Right cardiac atrium (tissue), 5 donors: ENCODE measurements around the gene SMG1. TPM values are rescaled to one million over a fixed set of nuclear protein-coding genes. Genes with fewer than 3 reads are reported as not detected.
"Not testable (repeated sequence)": the region's sequence is repeated elsewhere in the genome, so short reads cannot be mapped to it uniquely, and the experiment has no call there.

Source experiments
- ATAC-seq, 2 donors: fragments of 200-7000 bp; cut with Tn5 transposase; one replicate each; pipeline versions ENCODE4 v1.8.0 to v1.9.1; 2020; ENCODE audit warnings: moderate library complexity in 2 of 2, mild to moderate bottlenecking in 1 of 2
- DNase-seq, 3 donors: peaks; one replicate each; pipeline ENCODE4 v3.0.0-alpha.2; 2020
- H3K27ac ChIP-seq: one replicate; pipeline ENCODE4 v1.5.1; 2013; ENCODE audit warnings: mild to moderate bottlenecking, low read length, control low read depth, moderate library complexity
- H3K27me3 ChIP-seq: one replicate; pipeline ENCODE4 v1.6.1; 2013; ENCODE audit not compliant: control insufficient read depth, insufficient read depth
- H3K4me1 ChIP-seq: one replicate; pipeline ENCODE4 v1.6.1; 2013; ENCODE audit warnings: low read length; ENCODE audit not compliant: control insufficient read depth, insufficient read depth
- H3K4me3 ChIP-seq: one replicate; pipeline ENCODE4 v1.5.1; 2013; ENCODE audit warnings: low read length, control low read depth
- H3K9me3 ChIP-seq: one replicate; pipeline ENCODE4 v1.6.1; 2013; ENCODE audit warnings: low read length; ENCODE audit not compliant: control insufficient read depth
- WGBS: extraction: QIAGEN DNeasy Blood & Tissue Kit; methylation state at CpG from one replicate; pipeline ENCODE4 v1.1.7; 2013; 5-methylcytosine and 5-hydroxymethylcytosine counted together
- intact Hi-C, 4 donors: fragments of 100-400 bp; cut with DNase I; formaldehyde crosslinking; loops; one replicate each; pipeline versions ENCODE4 v1.11.0 to v1.14.0; 2022 to 2023
- polyA plus RNA-seq: library from polyadenylated mRNA; stranded (reverse); fragments of 200-250 nt; gene quantifications from one replicate; pipeline ENCODE4 v1.2.3, GENCODE V29; 2013
- total RNA-seq, 4 donors: library from RNA; stranded (reverse); fragmentation: NEBNext Ultra II Directional; extraction: Animal tissue kit (Norgen Biotek cat#: 25700); gene quantifications; one replicate each; pipeline ENCODE4 v1.2.1, GENCODE V29; 2021
- donor health status: healthy with polysubstance abuse.
- donor health status: DM: no; HTN: yes; CAD: no.
- donor health status: DM: no; HTN: no; CAD: no.
- donor health status: DM: no; HTN: yes; CAD: no; lungs with severe emphysema.
- donor health status: DM: yes; HTN: yes; CAD: no.

SMG1 gene
- total and polyA plus RNA-seq, 5 donors = 11.5 to 57.0 (median 41.3) TPM

DNA sequence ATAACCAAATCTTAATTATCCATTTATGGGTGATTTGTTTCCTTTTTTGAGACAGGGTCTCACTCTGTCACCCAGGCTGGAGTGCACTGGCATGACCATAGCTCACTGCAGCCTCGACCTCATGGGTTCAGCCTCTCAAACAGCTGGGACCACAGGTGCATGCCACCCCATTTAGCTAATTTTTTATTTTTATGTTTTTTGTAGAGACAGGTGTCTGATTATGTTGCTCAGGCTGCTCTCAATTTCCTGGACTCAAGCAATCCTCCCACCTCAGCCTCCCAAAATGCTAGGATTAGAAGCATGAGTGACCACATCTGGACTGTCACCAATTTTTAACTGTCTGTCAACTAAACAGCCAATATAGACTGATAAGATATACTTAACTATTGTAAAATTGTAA is 25.0 kb downstream of the SMG1 start:
- H3K4me1 ChIP-seq, intact Hi-C loops, ATAC-seq, H3K9me3 ChIP-seq, H3K27ac ChIP-seq, H3K27me3 ChIP-seq, H3K4me3 ChIP-seq, DNase-seq: not testable (repeated sequence)
- 95% methylated on average over 1 of the region's 1 CpG for WGBS

DNA sequence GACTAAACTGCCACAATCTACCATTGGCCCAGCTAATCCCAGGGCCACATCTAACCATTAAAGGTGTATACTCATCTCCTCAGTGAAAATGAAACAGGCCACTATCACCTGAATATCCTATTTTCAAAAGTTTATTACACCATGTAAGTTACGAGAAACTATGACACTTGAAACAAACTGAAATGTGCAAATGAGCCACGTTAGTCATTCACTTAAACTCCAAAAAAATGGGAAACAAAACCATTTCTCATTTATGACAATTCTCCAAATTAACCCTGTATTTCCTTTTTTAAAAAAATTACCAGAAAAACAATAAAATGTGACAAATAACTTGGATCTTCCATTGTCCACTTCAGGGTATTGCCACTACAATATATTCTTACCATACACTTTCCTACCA is 41.8 kb downstream of the SMG1 start:
- 85% methylated on average over 2 of the region's 2 CpGs for WGBS
- H3K27ac ChIP-seq, ATAC-seq, intact Hi-C loops, H3K4me1 ChIP-seq, H3K9me3 ChIP-seq, DNase-seq, H3K27me3 ChIP-seq, H3K4me3 ChIP-seq: not testable (repeated sequence)

DNA sequence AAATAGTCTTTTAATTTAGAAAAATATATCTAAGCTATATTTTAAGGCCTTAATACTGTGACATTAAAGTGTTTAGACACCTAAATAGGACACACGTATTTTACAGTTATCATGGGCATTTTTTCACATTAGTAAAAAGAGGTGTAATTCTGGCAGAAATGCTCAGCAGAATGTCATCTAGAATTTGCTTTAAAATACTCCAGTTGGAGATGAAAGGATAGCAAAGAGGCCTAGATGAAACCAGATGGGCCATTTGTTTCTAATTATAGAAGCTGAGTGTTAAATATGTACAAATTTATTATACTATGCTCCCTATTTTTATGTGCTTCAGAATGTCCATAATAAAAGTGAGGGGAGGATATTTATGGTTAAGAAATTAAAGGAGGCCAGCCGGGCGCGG is 48.5 kb downstream of the SMG1 start:
- 91% methylated on average over 4 of the region's 4 CpGs for WGBS

DNA sequence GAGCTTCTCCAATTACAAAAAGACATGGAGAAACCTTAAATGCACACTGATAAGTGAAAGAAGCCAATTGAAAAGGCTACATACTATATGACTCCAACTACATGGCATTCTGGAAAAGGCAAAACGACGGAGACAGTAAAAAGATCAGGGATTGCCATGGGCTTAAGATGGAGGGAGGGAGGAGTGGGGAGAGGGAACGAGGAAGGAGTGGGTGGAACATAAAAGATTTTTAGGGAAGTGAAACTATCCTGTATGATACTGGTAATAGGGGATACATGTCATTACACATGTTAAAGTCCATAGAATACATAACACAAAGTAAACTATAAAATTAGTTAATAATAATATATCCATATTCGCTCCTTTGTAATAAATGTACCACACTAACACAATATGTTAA is 48.9 kb downstream of the SMG1 start:
- H3K9me3 ChIP-seq, DNase-seq, H3K27me3 ChIP-seq, ATAC-seq, H3K4me1 ChIP-seq, H3K4me3 ChIP-seq, H3K27ac ChIP-seq, intact Hi-C loops: not testable (repeated sequence)
- 79% methylated on average over 4 of the region's 4 CpGs for WGBS

More for the DNA sequence above, 48.5 kb downstream of the SMG1 start:
- intact Hi-C loops, ATAC-seq, DNase-seq, H3K4me3 ChIP-seq, H3K9me3 ChIP-seq, H3K4me1 ChIP-seq, H3K27me3 ChIP-seq, H3K27ac ChIP-seq: not testable (repeated sequence)

DNA sequence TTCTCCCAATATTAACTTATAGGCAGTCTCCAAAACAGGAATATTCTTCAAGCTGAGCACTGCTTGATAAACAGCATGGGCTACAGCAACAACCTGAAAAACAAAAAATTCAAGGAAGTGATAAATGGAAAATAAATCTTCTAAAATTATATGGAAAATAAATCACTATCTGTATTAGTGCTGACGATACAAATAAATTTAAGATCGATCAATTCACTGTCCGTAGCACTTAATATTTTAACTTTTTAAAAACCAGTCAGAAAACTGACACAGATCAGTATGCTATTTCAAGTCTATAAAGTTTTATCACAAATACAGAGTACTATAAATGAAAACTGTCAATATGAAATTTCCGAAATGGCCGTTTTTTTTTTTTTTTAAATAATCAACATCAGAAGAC is 49.9 kb downstream of the SMG1 start:
- H3K27me3 ChIP-seq, ATAC-seq, H3K4me3 ChIP-seq, H3K27ac ChIP-seq, intact Hi-C loops, H3K4me1 ChIP-seq, H3K9me3 ChIP-seq, DNase-seq: not testable (repeated sequence)
- 93% methylated on average over 5 of the region's 5 CpGs for WGBS

DNA sequence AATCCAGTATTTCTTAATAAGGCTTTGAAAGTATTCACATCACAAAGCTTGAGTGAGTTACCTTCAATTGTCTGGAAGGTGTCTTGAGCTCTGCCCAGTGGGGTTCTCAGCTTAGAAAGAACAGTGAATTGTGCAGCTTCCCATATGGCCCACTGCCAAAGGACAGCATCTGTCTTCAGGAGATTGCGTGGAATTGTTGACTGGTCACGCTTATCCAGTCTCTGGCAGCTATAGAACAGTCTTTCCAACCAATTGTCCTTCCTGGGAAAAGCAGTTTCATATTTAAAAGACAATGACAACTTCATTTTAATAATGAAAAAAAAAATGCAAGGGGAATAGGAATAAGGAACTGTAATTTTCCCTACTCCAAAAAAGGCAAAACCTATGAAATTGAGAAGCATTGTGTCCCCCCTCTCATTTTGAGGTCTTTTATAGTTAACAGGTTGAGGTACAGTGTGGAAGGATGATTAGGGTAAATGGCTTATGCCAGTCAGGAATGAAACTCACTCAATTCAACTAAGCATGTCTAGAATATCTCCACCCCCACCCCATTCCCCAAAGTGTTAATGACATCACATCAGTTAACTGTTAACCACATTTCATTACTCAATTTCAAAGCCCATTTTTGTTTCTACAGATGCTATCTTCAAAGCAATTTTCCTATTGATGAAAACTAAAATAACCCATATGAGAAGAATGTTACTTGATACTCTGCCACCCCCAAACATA is 57.0 kb downstream of the SMG1 start:
- intact Hi-C loops, H3K4me1 ChIP-seq, H3K27me3 ChIP-seq, H3K4me3 ChIP-seq, H3K27ac ChIP-seq, DNase-seq, H3K9me3 ChIP-seq, ATAC-seq: not testable (repeated sequence)
- WGBS = 27% methylated on average over 2 of the region's 2 CpGs

DNA sequence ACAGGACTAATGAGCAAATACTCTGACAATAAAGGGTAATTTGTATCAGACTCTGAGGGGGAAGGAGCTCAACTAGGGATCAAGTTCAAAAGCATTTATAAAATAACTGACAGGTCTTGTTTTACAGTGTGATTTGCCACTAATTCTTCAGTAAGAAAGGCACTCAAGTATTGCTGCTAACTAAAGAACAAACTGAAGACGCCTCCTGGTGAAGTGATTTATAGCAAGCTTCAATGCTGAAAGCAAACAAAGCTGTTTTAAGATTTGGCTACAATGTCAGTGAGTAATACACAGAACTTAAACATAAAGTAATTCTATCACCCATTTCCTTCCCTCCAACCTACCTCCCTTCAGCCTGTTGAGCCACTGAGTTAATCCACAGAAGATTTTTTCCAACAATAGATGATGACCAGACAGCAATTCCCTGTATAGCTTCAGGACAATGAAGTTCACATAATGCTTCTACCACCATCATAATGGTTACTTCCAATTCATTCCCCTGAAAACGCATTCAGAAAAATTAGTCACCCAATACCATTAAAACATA is 59.9 kb downstream of the SMG1 start:
- 88% methylated on average over 2 of the region's 2 CpGs for WGBS
- H3K9me3 ChIP-seq, H3K4me3 ChIP-seq, H3K4me1 ChIP-seq, DNase-seq, H3K27me3 ChIP-seq, intact Hi-C loops, ATAC-seq, H3K27ac ChIP-seq: not testable (repeated sequence)

DNA sequence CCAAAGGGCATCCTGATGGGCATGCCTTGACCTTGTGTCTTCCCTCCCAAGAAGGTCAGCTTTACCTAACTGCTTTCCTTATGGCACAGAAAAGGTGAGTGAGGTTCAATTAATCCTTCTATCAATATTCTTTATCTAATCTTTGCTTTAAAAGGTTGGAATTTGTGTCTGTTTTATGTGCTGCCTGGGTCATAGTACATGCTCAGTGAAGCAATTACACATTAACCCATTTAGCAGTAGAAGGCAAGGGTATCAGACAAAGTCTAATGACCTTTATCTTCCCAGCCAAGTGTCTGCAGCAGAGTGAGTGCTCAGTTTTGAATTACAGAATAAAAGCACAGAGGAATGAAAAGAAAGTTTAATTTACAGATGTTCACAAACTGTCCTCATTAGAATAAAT is 63.3 kb downstream of the SMG1 start:
- H3K4me3 ChIP-seq, H3K27me3 ChIP-seq, intact Hi-C loops, H3K4me1 ChIP-seq, DNase-seq, ATAC-seq, H3K27ac ChIP-seq, H3K9me3 ChIP-seq: not testable (repeated sequence)

DNA sequence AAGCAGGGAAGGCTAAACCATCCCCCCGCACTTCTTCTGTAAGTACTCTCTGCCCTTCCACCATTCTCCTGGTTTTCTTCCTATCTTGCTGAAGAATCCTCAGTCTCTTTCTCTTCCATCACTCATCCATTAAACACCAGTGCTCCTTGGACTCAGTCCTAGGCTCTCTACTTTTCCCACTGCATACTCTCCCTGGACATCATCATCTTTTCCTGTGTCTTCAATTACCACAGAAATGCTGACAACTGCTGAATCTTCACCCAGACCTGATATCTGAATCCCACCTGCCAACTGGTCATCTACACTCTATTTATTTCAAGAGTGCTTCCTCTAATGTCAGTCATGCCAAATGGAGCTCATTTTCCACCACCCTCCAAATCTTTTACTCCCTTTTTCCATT is 71.0 kb downstream of the SMG1 start:
- H3K9me3 ChIP-seq = no peaks in the 10 kb centered on the region
- WGBS = 98% methylated on average over 1 of the region's 1 CpG
- DNase-seq (no peak), ATAC-seq (no peak)
- H3K27me3 ChIP-seq = no peaks in the 10 kb centered on the region
- intact Hi-C loops = no loop called here
- no peak overlapping the region for H3K27ac ChIP-seq
- H3K4me3 ChIP-seq = no peak overlapping the region
- no peaks in the 10 kb centered on the region for H3K4me1 ChIP-seq

DNA sequence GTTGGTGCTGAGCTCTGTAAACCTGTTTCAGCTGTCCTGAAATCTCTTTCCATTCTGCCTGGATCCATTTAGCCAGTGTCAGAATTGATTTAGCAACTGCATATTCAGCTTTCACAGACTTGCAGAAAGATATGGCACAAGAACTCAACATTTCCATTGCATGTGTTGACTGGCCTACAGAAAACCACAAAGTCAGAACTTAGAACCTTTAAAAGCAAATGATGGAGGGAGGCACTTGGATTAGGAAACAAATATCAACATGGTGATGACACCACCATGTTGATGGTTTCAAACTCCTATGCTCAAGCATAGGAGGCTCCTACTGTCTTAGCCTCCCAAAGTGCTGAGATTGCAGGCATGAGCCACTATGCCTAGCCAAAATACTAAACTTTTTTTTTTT is 72.5 kb downstream of the SMG1 start:
- Histone ChIP-seq H3K27me3 (no peaks in the 10 kb centered on the region), H3K9me3 (no peaks in the 10 kb centered on the region), H3K4me3 (no peak overlapping the region), H3K4me1 (no peaks in the 10 kb centered on the region), H3K27ac (no peak overlapping the region)
- DNase-seq (no peak), ATAC-seq (no peak)
- intact Hi-C loops = no loop called here

DNA sequence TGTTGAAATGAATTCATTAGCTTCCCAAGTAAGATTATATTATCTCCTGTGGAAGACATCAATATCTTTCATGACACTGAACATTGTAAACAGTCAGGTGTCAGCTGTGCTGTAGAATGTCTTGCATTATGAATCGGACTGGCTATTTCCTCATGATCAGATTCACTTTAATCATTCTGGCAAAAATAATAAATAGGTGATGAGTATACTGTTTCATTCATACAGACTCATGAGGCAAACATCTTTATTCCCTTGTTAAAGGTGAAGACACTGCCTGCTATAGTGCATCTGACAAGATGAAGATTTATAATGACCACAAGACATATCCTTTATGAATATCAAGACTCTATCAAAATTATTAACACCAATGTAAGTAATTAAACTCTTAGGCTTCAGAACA is 73.6 kb downstream of the SMG1 start:
- Histone ChIP-seq H3K4me3 (no peak overlapping the region), H3K4me1 (no peaks in the 10 kb centered on the region), H3K27me3 (no peaks in the 10 kb centered on the region), H3K9me3 (no peaks in the 10 kb centered on the region), H3K27ac (no peak overlapping the region)
- intact Hi-C loops = no loop called here
- 86% methylated on average over 1 of the region's 1 CpG for WGBS
- ATAC-seq (no peak), DNase-seq (no peak)

DNA sequence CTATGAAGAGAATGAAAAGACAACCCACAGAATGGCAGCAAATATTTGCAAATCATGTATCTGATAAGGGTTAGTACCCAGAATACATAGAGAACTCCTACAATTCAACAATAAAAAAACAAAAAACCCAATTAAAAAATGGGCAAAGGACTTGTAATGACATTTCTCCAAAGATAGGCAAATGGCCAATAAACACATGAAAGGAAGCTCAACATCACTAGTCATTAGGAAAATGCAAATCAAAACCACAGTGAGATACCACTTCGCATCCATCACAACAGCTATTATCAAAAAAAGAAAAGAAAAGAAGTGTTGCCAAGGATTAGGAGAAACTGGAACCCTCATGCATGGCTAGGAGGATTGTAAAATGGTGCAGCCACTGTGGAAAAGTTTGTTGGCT is 79.8 kb downstream of the SMG1 start:
- Histone ChIP-seq H3K4me1 (no peaks in the 10 kb centered on the region), H3K27ac (no peak overlapping the region), H3K4me3 (no peak overlapping the region), H3K27me3 (no peaks in the 10 kb centered on the region), H3K9me3 (no peaks in the 10 kb centered on the region)
- 89% methylated on average over 1 of the region's 1 CpG for WGBS
- DNase-seq (no peak), ATAC-seq (no peak)
- intact Hi-C loops = no loop called here
